T-helper 2 cell treated with Interferon-gamma antibody and Interleukin-4, amounts not matched to agents 5 μg/mL and 100 μg/mL, for 36 hours (primary cell): Measurements from ENCODE around the gene WASHC1.
"Not testable (repeated sequence)": the region's sequence is repeated elsewhere in the genome, so short reads cannot be mapped to it uniquely, and the experiment has no call there.

Experiments
- DNase-seq: peaks from one replicate; pipeline ENCODE4 v3.0.0; 2021; ENCODE audit warnings: low spot score
- H3K27ac Mint-ChIP-seq: one replicate; pipeline ENCODE4 v1.8.0; 2021; ENCODE audit warnings: mild to moderate bottlenecking, mixed read lengths
- H3K27me3 Mint-ChIP-seq: one replicate; pipeline ENCODE4 v1.8.0; 2021; ENCODE audit warnings: low read depth, mixed read lengths
- H3K36me3 Mint-ChIP-seq: one replicate; pipeline ENCODE4 v1.8.0; 2021; ENCODE audit warnings: low read depth, mixed read lengths
- H3K4me1 Mint-ChIP-seq: one replicate; pipeline ENCODE4 v1.8.0; 2021; ENCODE audit warnings: low read depth, mixed read lengths
- H3K4me3 Mint-ChIP-seq: one replicate; pipeline ENCODE4 v1.8.0; 2022; ENCODE audit warnings: mild to moderate bottlenecking, moderate library complexity, mixed read lengths
- H3K9me3 Mint-ChIP-seq: one replicate; pipeline ENCODE4 v1.8.0; 2021; ENCODE audit warnings: mixed read lengths

Gene WASHC1

GRCh38 chr9:43116-43515 is 13.9 kb upstream of the WASHC1 start:
- not testable (repeated sequence) for H3K4me3 Mint-ChIP-seq, H3K36me3 Mint-ChIP-seq, H3K4me1 Mint-ChIP-seq, H3K9me3 Mint-ChIP-seq, H3K27ac Mint-ChIP-seq, DNase-seq
- H3K27me3 Mint-ChIP-seq, result peaks cover 12% of the 10 kb centered on the region

GRCh38 chr9:41819-42218 is 12.6 kb upstream of the WASHC1 start:
- not testable (repeated sequence) for H3K9me3 Mint-ChIP-seq, H3K27ac Mint-ChIP-seq, H3K4me3 Mint-ChIP-seq, DNase-seq, H3K4me1 Mint-ChIP-seq, H3K36me3 Mint-ChIP-seq
- peaks cover 12% of the 10 kb centered on the region for H3K27me3 Mint-ChIP-seq

GRCh38 chr9:41261-41676 is 12.0 kb upstream of the WASHC1 start:
- H3K4me1 Mint-ChIP-seq, H3K27ac Mint-ChIP-seq, DNase-seq, H3K36me3 Mint-ChIP-seq, H3K4me3 Mint-ChIP-seq, H3K9me3 Mint-ChIP-seq: not testable (repeated sequence)
- peaks cover 11% of the 10 kb centered on the region for H3K27me3 Mint-ChIP-seq

GRCh38 chr9:32308-32707 is 3.1 kb upstream of the WASHC1 start:
- not testable (repeated sequence) for H3K27ac Mint-ChIP-seq, H3K4me1 Mint-ChIP-seq, DNase-seq, H3K4me3 Mint-ChIP-seq, H3K27me3 Mint-ChIP-seq, H3K9me3 Mint-ChIP-seq, H3K36me3 Mint-ChIP-seq

GRCh38 chr9:28775-29174 is 481 bp downstream of the WASHC1 start:
- H3K27me3 Mint-ChIP-seq, H3K27ac Mint-ChIP-seq, H3K9me3 Mint-ChIP-seq, H3K36me3 Mint-ChIP-seq, DNase-seq, H3K4me3 Mint-ChIP-seq, H3K4me1 Mint-ChIP-seq: not testable (repeated sequence)

GRCh38 chr9:21621-22020 is 7.6 kb downstream of the WASHC1 start:
- DNase-seq, H3K27me3 Mint-ChIP-seq, H3K27ac Mint-ChIP-seq, H3K4me3 Mint-ChIP-seq, H3K9me3 Mint-ChIP-seq, H3K36me3 Mint-ChIP-seq, H3K4me1 Mint-ChIP-seq: not testable (repeated sequence)

GRCh38 chr9:16875-17274 is 12.4 kb downstream of the WASHC1 start:
- DNase-seq, H3K36me3 Mint-ChIP-seq, H3K27me3 Mint-ChIP-seq, H3K9me3 Mint-ChIP-seq, H3K4me3 Mint-ChIP-seq, H3K4me1 Mint-ChIP-seq, H3K27ac Mint-ChIP-seq: not testable (repeated sequence)

GRCh38 chr9:14129-14809 is 15.0 kb downstream of the WASHC1 start:
- H3K27me3 Mint-ChIP-seq, H3K4me1 Mint-ChIP-seq, DNase-seq, H3K36me3 Mint-ChIP-seq, H3K9me3 Mint-ChIP-seq, H3K27ac Mint-ChIP-seq, H3K4me3 Mint-ChIP-seq: not testable (repeated sequence)

- not testable (repeated sequence) for H3K27ac Mint-ChIP-seq, H3K4me1 Mint-ChIP-seq, H3K9me3 Mint-ChIP-seq, H3K27me3 Mint-ChIP-seq, H3K4me3 Mint-ChIP-seq, H3K36me3 Mint-ChIP-seq
- DNase-seq, result peak; percentile 81
Measured at GRCh38 chr9:11206-11605, 18.1 kb downstream of the WASHC1 start.

GRCh38 chr9:10653-11053 is 18.6 kb downstream of the WASHC1 start:
- not testable (repeated sequence) for H3K4me3 Mint-ChIP-seq, H3K9me3 Mint-ChIP-seq, H3K27me3 Mint-ChIP-seq, H3K27ac Mint-ChIP-seq, H3K36me3 Mint-ChIP-seq, H3K4me1 Mint-ChIP-seq, DNase-seq

GRCh38 chr9:10207-10606 is 19.0 kb downstream of the WASHC1 start:
- H3K9me3 Mint-ChIP-seq, H3K4me3 Mint-ChIP-seq: not testable (repeated sequence)

More at GRCh38 chr9:10207-10606, 19.0 kb downstream of the WASHC1 start:
- not testable (repeated sequence) for H3K4me1 Mint-ChIP-seq, DNase-seq, H3K27me3 Mint-ChIP-seq, H3K36me3 Mint-ChIP-seq, H3K27ac Mint-ChIP-seq
